ENCODE data around the gene MAPK7.
"Not testable (repeated sequence)": the region's sequence is repeated elsewhere in the genome, so short reads cannot be mapped to it uniquely, and the experiment has no call there.

Gene MAPK7

DNA sequence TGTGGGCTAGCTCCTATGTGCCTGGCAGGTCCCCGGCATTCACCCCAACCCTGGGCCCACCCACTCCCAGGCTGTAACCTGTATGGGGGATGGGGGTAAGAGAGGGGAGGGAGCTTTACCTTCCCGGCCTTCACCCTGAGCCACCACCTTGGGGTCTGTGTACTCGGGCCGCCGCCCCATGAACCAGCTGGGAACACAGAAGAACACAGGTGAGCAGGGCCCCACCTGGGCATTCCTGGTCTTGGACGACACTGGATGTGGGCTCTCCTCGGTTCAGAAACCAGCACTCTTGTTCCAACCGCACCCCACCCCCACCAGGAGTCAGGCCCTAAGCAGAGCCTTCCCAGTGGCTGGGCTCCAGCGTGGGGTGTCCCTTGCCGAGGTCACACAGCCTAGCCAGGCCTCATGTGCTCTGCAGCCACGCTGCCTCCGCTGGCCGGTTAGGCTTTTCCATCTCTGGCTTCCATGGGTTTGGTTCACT, 34.6 kb upstream of the MAPK7 start:
- DNase-seq, result no peak

DNA sequence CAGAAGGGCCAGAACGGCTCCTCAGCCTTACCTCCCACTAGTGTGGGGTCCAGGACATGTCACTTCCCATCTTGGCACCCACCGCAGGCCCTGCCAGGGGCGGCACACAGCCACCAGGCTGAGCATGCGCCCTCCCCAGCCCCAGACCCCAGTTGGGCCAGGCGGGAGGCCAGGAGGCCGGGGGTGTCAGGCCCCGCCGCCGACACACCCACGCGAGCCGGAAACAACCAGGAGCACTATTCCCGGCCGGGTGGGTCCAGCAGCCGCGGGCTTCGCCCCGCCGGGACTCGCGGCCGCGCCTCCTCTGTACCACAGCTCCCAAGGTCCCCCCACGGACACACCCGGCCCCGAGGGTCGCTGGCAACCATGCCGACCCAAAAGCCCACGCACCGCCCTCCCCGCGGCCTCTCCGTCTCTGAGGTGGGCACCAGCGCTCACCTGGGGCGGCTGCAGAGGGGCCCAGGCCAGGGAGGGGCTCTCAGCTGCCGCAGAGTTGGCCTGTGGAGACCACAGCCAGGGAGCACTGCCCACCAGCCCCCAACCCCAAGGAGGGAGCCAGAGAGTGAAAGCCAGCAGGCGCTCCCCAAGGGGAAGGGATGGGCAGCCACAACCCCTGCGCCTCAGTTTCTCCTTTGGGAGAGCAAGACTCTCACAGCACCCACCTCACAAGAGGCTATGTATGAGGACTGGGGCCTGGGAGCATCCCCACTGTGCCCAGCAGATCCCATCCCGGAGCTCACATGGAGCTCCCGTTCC, 33.8 kb upstream of the MAPK7 start:
- no peak for DNase-seq

DNA sequence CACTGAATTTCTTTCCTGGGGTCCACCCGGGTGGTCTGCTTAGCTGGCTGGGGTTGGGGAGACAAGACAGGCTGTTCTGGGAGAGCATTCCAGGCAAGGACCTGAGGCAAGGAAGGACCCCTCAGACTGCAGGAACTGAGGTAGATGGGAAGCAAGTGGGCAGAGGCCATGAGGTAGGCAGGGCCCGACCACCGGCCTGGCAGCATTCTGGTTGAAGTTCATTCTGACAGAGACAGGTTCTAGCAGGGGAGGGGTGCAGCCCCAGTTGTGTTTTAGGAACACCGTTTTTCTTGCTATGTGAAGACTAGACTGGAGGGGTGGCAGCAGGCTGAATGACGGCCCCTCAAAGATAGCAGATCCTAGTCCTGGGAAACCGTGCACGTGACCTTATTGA, 33.2 kb upstream of the MAPK7 start:
- no peak for DNase-seq

DNA sequence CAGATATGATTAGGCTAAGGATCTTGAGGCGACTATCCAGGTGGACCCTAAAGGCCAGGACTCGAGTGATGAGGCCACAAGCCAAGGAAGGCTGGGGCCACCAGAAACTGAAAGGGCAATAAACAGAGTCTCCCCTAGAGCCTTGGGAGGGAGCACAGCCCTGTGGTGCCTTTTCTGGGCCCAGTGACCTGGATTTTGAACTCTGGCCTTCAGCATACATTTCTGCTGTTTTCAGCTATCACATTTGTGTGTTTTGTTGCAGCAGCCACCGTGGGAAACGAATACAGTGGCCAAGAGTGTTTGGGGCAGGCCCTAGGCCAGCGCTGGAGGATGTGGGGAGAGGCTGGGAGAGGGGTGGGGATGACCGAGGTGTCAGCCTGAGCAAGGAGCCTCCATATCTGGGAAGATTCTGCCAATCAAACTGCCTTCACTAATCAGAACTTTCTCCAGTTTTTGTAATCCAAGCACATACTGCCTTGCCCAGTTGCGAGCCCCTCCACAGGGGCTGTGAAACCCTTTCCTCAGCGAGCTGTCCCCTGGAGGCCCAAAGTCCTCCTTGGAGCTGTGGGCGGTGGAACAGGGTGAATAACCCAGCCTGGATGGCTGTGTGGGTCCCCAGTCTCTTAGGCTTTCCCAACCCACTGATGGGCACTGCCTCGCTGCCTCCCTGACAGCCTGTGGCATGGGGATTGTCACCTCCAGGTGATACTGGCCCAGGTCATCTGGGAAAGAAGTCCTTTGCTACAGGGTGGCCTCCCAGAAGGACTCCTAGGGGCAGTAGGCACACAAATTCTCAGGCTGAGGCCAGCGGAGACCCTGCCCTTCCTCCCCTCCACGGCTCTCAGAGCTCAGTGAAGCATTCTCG, 32.6 kb upstream of the MAPK7 start:
- no peak for DNase-seq

DNA sequence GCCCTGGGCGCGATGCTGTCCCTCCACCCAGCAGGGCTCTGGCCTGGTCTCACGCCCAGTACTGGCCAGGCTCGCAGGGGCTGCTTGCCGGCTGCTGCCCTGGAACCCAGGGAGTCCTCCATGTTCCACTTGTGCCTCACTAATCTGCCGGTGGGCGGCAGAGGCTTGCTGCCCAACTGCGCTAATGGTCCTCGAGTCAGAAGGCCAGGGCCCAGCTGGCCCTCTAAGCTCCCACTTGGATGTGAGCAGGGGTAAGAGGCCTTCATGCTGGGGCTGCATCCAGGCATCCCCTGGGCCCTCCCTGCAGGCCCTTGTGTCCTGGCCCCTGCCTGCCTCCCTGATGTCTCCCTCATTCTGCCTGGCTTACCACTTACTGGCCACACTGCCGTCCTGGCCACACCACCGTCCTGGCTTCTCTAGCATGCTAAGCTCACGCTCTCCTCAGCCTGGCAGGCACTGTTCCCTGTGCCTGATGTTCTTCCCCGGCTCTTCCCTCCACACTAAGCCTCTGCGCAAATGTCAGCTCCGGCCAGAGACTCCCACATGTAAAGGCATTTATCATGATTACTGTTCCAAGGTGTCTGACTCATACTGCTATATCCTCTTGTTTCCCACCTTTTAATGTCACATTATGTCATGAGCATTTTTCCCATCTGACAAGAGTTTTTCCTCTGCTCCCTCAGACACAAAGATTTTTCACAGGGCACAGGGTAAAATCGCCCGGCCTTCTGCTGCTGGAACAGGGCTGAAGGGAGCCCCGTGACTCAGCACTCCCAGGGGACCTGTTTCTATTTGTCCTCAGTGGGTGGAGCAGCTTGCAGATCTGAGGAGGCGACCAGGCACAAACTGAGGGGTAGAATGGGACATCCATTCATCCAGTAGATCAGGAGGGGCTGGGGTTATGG, 31.7 kb upstream of the MAPK7 start:
- no peak for DNase-seq

DNA sequence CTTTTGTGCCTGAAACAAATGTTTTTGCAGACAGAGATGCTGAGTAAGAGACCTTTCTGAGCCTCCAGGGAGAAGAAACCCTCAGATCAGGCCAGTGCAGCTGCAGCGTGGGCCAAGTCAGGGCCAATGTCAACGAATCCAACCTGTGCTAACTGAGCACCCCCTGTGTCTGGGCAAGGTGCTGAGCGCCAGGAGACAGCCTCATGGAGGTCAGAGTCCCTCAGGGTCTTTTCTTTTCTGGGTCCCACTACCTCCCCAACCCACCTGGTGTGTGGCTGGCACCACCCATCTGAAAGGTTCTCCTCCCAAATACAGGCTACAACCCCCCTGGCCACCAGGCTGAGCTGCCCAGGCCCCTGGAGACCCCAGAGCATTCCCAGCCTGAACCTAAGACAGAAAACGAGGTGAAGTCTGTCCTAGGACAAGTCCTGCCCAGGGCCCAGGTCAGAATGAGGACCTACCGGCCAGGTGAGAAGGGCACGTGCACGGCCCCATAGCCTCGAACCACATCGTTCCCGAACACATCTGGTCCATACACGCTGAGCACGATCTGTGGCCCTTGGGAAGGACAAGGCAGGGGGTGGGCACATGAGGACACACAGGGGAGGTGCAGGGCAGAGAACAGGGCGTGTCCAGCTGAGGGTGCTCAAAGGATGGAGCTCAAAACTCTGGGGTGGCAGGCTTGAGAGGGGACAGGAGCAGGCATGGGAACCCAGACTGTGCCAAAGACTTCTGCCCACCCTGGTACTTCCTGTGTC, 30.8 kb upstream of the MAPK7 start:
- no peak for DNase-seq

DNA sequence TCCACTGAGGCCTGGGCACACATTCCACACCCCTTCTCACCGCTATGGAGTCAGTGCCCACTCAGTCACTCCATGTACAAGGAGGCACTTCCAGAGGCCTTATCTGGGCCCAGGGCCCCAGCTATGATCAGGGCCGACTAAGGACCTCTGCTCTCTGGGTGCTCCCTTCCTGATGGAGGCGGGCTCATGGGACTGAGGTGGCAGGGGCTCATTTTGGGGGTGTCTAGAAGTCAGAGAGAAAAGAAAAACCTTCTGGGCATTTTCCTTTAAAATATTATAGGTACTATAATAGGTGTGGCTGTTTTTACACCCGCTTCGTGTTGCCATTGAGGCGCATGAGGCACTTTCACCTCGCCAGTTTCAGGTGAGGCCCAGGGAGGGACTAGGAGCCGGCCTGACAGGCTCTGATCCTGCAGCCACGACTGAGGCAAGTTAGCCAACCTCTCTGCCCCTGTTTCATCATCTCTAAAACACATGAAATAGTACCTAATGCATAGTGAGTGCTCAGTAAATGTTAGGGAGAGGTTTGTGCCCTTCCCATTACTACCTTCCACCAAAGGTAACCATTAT, 30.1 kb upstream of the MAPK7 start:
- no peak for DNase-seq

DNA sequence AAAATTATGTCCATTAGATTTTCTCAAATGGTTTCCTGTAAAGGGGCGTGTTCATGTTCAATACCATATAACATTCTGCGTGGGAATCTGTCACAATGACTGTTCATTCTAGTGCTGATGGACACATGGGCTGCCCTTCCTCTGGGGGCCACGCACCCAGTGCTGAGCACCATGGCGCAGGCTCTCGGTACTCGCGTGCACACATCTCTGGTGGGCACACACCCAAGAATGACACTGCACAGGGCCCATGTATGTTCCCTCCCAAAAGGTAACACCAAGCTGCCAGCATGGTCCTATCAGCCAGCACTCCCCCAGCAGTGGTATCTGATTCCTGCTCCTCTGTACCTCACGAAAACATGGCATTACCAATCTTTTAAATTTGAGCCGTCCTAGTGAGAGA, 29.5 kb upstream of the MAPK7 start:
- DNase-seq, result no peak

DNA sequence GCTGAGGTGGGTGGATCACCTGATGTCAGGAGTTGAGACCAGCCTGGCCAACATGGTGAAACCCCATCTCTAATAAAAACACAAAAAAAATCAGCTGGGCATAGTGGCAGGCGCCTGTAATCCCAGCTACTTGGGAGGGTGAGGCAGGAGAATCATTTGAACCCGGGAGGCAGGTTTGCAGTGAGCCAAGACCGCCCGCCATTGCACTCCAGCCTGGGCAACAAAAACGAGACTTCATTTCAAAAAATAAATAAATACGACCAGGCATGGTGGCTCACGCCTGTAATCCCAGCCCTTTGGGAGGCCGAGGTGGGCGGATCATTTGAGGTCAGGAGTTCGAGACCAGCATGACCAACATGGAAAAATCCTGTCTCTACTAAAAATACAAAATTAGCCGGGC, 24.9 kb upstream of the MAPK7 start:
- not testable (repeated sequence) for DNase-seq

DNA sequence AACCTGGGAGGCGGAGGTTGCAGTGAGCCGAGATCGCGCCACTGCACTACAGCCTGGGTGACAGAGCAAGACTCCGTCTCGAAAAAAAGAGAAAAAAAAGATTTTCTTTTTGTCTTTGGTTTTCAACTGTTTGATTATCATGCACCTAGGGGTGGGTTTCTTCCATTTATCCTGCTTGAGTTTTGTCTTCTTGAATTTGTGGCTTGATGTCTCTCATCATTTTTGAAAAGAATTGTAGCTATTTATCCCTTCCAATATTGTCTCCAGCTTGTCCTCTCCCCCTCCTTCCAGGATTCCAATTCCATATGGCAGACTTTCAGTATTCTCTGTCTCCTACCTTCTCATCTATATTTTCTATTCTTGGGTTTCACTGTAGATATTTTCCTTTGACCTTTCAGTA, 23.6 kb upstream of the MAPK7 start:
- DNase-seq, result no peak

DNA sequence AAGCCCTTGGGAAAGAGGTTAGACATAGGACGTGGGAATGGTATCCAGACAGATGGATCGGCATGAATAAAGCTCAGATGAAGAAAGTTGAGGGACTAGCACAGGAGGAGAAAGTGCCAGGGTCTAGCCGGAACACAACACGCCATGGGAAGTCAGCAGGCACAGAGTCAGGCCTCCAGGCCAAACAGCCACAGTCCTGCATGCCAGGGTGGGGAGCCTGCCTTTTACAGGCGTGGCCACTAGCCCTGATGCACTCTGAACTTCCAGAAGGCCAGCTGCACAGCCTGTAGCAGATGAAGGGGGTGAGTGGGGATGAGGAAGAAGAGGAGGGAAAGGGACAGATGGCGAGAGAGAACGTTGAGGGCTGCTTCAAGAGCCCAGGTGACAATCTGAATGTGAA, 20.9 kb upstream of the MAPK7 start:
- DNase-seq, result no peak

DNA sequence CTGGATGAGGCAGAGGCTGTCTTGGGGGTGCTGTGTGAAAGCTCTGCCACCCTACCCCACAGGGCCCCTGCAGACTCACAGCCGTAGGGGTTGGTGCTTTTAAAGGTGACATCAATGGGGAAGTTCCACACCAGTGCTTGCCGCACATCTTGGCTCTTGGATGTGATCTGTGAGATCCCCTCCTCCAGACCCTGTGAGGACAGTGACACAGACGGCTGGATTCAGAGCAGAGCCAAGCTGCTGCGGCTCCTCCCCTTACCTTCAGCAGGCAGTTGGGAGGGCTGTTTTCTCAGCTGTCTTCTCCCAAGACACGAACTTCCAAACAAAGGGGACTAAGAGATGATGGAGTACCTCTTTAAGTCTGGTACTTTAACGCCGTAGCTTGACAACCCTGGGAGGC, 20.5 kb upstream of the MAPK7 start:
- no peak for DNase-seq

DNA sequence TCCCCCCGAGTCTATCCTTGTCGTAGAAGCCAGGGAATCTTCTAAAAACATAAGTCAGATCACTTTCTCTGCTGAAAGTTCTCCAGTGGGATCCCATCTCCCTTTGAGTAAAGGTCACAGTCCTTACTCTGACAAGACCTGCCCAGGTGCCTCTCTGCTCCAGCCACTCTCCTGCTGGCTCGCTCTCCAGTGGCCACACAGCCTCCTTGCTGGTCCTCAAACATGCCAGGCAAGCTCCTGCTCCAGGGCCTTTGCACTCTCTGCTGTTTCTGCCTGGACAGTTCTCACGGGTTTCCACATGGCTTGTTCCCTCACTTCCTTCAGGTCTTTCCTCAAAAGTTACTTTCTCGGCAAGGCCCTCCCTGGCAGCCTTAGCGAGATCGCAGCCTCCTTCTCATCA, 19.1 kb upstream of the MAPK7 start:
- no peak for DNase-seq

DNA sequence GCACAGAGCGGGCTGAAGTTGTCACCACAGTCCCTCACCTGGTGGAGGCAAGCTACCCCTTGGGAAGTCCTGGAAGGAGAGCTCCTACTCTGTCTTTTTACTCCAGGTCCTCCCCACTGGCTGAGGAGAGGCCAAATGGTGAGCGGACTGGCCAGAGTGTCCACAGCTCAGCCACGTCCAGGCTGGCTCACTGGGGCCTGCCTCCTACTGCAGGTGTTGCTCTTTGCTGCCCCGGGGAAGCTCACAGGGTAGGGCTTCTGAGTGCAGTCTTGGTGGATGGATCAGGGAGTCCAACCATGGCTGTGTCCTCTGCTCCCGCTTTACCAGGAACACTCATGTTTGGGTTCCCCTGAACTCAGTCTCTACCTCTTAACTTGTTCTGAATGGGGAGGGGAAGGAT, 18.4 kb upstream of the MAPK7 start:
- DNase-seq, result no peak

DNA sequence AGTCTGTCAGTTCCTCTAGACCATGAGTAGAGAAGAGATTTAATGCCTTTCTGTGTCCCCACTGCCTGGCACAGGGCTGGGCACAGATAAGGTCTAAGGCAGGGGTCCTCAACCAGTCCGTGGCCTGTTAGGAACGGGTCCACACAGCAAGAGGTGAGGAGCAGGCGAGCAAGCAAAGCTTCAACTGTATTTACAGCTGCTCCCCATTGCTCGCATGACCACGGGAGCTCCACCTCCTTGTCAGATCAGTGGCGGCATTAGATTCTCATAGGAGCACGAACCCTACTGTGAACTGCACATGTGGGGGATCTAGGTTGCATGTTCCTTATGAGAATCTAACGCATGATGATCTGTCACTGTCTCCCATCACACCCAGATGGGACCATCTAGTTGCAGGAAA, 17.5 kb upstream of the MAPK7 start:
- no peak for DNase-seq

DNA sequence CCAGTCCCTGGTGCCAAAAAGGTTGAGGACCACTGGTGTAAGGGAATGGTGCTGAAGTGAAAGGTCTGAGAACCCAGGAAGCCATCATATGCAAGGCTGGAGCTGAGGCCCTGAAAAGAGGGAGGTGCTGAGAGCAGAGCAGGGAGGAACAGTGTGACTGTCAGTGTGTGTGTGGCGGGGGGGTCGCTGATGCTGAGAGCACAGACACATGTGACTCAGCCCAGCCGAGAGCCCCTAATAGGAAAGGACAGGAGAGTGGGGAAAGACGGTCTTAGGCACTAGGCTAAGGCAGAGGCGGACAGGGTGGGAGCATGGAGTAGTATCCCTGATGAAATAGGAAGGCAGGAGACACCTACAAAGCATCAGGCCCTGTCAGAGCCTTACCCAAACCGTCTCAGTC, 17.0 kb upstream of the MAPK7 start:
- DNase-seq, result no peak

DNA sequence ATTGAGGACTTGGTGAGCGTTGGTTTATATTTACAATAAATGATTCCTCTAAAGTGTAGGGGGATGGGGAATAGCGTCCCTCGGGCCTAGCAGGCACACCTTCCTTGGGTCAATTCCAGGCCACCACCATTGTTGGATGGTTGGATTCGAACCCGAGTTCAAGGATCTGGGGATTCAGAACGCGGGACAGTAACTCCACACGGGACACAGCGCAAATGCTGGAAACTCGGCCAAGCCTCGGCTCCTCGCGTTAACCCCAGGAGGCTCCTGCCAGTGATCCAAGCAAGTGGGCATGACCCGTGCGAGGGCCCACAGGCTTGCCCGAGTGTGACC, 16.4 kb upstream of the MAPK7 start:
- DNase-seq, result no peak

DNA sequence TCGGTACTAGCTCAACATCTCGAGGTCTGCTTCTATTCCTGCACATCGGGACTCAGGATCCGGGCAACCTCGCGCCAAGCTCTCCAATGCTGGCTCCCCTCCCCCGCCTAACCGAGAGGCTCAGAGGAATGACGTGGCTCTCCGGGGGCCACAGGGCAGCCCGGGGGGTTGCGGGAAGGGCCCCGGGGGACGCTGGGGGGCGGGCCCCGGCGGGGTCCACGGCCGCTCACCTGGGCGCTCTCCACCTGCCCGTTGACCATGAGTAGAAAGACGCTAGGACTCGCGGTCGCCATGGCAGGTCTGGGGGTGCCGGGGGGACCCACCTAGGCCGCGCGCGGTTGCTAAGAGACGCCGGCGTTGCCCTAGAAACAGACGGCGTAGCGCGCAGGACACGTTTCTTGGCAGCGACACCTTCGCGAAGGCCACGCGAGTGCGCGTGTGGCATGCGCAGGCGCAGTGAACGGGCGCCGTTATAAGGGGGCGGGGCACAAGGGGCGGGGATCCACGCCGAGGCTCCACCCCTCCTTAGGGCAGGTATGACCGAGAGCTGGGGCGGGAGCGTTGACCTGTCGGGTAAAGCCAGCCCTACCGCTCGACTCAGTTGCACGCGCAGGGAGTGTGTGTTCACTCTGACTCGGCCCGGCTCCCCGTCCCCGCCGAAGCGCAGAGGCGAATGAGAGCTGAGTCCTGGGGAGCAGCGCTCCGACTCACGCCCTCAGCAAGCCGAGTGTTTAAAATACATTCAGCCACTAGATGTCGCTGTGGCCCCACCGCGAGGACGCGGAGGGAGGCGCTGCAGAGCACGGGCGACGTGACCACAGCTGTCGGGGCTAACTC, 15.8 kb upstream of the MAPK7 start, which contains the start of gene B9D1:
TSS of gene B9D1 (minus strand) at position 447 of the 837 bp plus-strand sequence. CDS start at position 293, 154 bp downstream.
- DNase-seq, result peak; percentile 96

DNA sequence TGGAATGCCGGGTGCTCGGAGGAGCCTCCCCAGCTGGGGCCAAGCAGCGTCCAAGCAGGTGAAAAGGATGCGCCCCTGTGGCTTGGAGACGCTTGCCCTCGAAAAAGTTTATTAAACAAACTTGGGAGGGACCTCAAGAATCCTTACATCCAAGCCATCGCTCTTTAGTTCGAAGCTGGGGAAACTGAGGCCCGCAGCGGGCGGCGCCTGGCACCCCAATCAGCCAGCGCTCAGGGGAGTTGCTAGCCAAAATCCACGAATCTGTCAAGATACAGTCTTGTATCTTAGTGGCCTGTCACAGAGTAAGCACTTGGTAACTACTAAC, 15.2 kb upstream of the MAPK7 start:
- DNase-seq, result no peak

DNA sequence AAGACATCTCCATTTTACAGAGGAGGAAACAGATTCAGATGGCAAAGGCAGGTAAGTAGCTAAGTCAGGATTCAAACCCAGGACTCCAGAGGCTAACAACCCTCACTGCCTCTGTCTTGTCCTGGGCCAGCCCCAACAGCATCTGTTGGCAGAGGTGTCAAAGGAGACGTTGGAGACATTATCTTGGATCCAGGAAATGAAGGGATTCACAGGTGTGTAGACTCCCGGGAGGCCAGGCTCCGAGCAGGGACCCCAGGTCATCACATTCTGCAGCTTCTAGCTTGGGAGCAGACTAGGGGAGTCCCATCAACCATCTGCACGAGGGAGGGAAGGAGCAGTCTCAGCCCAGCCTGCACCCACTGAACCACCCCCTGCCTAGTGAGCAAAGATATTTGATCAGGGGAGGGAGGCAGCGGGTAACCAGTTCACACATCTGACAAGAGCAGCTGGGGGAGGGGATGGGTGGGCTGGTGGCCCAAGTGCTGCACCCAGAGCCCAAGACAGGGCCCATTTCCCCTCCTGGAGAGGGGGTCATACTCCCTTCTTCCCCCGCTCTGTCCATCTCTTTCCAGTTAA, 14.8 kb upstream of the MAPK7 start:
- DNase-seq, result no peak
